CD4-positive, alpha-beta T cell treated with Interleukin-17A for 4 hours (primary cell): ENCODE measurements around the gene TRAF3.
"Not testable (repeated sequence)": the region's sequence is repeated elsewhere in the genome, so short reads cannot be mapped to it uniquely, and the experiment has no call there.

Source experiments
- DNase-seq: peaks from one replicate; pipeline ENCODE4 v3.0.0-alpha.2; 2020; ENCODE audit warnings: mixed read lengths

Gene TRAF3

GRCh38 chr14:102752239-102752847 lies 24.9 kb upstream of the TRAF3 start:
- no peak for DNase-seq

GRCh38 chr14:102754370-102755262 lies 22.6 kb upstream of the TRAF3 start:
- no peak for DNase-seq

- DNase-seq: no peak
These were observed 19.6 kb upstream of the TRAF3 start for GRCh38 chr14:102757646-102758045.

- no peak for DNase-seq
These were observed 19.2 kb upstream of the TRAF3 start for GRCh38 chr14:102758087-102758486.

- DNase-seq: no peak
These were observed 17.6 kb upstream of the TRAF3 start for GRCh38 chr14:102759456-102760187.

- DNase-seq: no peak
These were observed 16.6 kb upstream of the TRAF3 start for GRCh38 chr14:102760496-102761193.

- DNase-seq: no peak
These were observed 16.0 kb upstream of the TRAF3 start for GRCh38 chr14:102761206-102761605.

- no peak for DNase-seq
These were observed 13.0 kb upstream of the TRAF3 start for GRCh38 chr14:102764220-102764671.

GRCh38 chr14:102765770-102766169 lies 11.5 kb upstream of the TRAF3 start:
- not testable (repeated sequence) for DNase-seq

DNA sequence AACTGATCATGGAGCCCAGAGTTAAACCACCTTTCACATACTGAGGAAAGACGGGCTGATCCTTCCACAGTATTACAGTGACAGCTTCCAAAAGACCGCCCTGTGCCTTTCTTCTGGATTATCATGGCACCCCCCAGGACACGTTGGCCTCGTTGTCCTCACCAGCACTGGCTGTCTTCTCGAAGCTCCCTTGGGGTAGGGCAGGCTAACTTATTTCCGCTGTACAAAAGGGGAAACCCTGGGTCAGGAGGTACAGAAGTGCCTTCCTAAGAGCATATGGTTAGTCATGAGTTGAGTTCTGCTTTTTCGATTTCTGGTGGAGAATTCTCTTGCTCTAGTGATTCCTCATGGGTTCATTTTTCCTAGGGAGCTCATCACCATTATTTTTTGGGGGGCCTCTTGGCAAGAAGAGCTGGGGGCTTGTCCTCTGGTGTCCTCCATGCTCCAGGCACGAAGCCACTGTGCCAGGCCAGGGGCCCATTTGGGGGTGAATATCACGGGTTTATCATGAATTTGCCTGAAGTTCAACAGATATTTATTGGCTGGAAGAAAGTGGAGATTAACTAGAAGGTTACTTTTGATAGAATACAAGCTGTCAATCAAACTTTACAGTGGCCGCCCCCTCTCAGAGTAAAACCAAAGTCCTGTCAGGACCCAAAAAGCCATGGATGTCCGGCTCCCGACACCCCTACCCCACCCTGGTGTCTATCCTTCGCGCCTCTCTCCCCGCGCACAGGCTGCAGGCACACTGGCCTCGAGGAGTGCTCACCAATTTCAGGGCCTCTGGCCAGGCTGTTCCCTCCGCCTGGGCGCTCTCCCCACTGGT lies 8.8 kb upstream of the TRAF3 start:
- DNase-seq: no peak

GRCh38 chr14:102769049-102769327 lies 8.3 kb upstream of the TRAF3 start:
- no peak for DNase-seq

DNA sequence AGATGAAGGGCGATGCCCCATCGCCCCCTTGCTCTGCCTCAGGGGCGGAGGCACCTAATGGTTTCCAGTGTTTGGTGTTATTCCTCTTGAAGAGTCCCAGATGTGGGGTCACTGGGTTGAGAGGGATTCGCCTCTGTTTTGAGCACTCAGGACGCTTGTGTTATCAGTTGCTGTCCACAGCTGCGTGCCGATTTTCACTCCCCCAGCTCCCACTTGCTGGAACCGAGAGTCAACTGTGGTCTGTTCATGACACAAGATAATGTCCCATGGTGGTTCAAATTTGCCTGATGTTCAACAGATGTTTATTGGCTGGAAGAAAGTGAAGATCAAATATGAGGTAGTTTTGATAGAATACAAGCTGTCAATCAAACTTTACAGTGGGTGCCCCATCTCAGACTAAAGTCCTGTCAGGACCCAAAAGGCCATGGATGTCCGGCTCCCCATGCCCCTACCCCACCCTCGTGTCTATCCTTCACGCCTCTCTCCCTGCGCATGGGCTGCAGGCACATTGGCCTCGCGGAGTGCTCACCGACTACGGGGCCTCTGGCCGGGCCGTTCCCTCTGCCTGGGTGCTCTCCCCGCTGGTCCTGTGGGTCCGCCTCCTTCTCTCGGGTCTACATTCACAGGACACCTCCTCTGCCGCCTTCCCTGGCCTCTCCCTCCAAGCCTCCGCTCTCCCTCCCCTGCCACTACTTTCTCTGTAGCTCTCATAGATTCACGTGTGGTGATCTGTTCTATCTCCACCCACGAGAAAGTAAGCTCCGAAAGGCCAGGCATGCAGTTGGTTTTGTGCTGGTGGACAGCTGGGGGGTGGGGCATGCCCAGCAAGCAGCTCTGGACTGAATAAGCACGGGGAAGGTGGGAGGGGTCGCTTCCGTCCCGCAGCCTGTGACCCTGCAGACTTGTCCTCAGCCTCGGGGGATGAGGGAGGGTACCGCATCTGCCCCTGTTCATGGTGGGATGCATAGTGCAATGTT lies 6.8 kb upstream of the TRAF3 start:
- DNase-seq: no peak

DNA sequence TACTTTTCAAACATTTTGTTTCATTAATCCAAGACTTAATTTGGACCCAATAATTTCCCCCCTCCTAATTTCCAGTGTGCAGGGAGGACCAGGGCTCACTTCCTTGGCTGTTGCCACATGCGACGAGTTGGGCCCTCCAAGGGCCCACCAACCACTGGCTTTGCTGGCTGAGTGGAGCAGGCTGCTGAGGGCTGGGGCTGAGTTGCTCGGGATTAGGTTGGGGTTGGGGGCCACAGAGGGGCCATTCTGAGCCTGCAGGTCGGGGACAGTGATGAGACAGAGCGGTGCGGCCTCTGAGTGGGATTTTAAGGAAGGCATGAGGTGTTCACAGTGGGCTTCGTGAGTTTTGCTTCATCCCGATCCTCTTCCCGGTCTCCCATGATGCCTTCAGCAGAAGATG lies 6.1 kb upstream of the TRAF3 start:
- no peak for DNase-seq

- DNase-seq: no peak
These were observed 4.3 kb upstream of the TRAF3 start for GRCh38 chr14:102772781-102773570.

- peak; percentile 84 for DNase-seq
These were observed 2.7 kb upstream of the TRAF3 start for GRCh38 chr14:102774391-102775153.

GRCh38 chr14:102775855-102776760 lies 1.1 kb upstream of the TRAF3 start:
- no peak for DNase-seq

GRCh38 chr14:102777711-102778337 lies 575 bp downstream of the TRAF3 start:
- DNase-seq: peak; percentile 33
